GM19452 (cell line): ENCODE results near the gene SH3GL3.

Source experiments
- ATAC-seq: cut with Tn5 transposase; IDR thresholded peaks from one replicate; pipeline ENCODE4 v1.9.1; 2021; ENCODE audit not compliant: unreplicated experiment

SH3GL3 gene

DNA sequence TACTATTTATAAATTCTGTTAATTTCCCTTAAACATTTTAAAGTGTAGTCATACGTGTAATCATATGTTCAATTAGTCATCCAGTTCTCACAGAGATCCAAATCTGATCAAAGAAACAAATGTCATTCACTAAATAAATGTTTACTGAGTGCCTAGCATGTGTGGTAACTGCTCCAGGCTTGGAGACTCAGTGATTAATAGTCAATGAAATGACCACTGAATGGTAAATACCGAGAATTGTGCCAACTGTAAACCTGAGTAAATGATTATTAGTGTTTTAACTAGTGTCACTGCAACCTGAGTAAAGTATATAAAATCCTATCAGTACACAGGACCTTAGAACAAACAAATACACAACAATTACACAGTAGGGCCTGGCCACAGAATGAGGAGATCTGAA, 52.3 kb downstream of the SH3GL3 start:
- no peak for ATAC-seq

GRCh38 chr15:83503595-83504364, 56.6 kb downstream of the SH3GL3 start:
- no peak for ATAC-seq

- ATAC-seq: no peak
Measured at GRCh38 chr15:83504365-83504764, 57.2 kb downstream of the SH3GL3 start.

GRCh38 chr15:83510001-83510400, 62.9 kb downstream of the SH3GL3 start:
- no peak for ATAC-seq

DNA sequence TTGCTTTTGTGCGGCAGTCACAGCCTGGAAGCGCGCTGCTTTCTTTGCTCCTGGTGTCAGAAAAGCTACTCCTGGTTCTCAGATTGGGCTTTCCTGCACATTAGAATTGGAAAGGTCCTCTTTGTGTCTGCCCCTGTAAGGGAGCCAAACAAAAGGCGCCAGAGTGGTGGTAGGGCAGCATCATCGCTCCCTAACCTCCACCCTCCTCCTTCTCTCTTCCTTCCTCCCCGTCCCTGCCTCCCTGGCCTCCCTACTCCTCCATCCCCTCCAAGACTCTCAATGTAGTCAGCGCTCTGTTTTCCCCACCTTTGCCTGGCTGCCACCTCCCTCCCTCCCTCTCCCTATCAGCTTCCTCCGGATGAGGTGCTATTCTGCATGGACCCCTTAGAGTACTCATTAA, 65.3 kb downstream of the SH3GL3 start:
- ATAC-seq: no peak

DNA sequence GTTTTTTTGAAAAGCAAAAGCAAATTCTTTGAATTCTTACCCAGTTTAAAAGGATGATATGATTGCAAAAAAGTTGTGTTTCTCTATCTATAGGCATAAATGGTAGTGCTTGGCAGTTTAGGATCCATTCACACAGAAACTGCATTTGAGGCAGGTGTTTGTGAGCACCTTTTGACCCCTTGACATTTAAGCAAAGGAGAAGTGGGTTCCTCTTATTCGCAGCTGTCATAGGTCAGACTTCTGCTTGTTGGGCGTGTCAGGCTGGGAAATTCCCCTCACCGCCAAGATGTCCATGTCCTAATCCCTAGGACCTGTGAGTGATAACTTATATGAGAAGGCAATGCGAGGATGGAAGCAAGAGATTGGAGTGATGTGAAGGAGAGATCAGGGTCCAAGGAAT, 67.4 kb downstream of the SH3GL3 start:
- no peak for ATAC-seq

- ATAC-seq: no peak
Measured at GRCh38 chr15:83515164-83515563, 68.0 kb downstream of the SH3GL3 start.

DNA sequence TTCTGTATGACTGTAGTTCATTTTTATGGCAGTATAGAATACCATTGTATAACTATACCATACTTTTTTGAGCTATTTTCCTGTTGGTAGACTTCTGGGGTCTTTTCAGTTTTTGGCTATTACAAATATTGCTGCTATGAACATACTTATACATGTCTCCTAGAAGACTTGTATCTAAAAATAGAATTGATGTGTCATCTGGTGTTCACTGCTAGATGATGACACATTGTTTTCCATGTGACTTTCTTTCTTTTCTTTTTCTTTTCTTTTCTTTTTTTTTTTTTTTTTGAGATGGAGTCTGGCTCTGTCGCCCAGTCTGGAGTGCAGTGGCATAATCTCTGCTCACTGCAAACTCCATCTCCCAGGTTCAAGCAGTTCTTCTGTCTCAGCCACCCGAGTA, 69.8 kb downstream of the SH3GL3 start:
- no peak for ATAC-seq

DNA sequence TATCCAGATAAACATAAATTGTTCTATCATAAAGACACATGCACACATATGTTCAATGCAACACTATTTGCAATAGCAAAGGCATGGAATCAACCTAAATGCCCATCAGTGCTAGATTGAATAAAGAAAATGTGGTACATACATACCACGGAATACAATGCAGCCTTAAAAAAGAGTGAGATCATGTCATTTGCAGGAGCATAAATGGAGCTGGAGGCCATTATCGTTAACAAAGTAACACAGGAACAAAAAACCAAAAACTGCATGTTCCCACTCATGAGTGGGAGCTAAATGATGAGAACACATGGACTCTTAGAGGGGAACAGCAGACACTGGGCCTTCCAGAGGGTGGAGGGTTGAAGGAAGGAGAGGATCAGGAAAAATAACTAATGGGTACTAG, 79.2 kb downstream of the SH3GL3 start:
- ATAC-seq: no peak

- ATAC-seq: no peak
Measured at GRCh38 chr15:83533410-83533962, 86.3 kb downstream of the SH3GL3 start.

GRCh38 chr15:83537606-83538005, 90.5 kb downstream of the SH3GL3 start:
- no peak for ATAC-seq

- ATAC-seq: no peak
Measured at GRCh38 chr15:83538682-83539081, 91.5 kb downstream of the SH3GL3 start.

DNA sequence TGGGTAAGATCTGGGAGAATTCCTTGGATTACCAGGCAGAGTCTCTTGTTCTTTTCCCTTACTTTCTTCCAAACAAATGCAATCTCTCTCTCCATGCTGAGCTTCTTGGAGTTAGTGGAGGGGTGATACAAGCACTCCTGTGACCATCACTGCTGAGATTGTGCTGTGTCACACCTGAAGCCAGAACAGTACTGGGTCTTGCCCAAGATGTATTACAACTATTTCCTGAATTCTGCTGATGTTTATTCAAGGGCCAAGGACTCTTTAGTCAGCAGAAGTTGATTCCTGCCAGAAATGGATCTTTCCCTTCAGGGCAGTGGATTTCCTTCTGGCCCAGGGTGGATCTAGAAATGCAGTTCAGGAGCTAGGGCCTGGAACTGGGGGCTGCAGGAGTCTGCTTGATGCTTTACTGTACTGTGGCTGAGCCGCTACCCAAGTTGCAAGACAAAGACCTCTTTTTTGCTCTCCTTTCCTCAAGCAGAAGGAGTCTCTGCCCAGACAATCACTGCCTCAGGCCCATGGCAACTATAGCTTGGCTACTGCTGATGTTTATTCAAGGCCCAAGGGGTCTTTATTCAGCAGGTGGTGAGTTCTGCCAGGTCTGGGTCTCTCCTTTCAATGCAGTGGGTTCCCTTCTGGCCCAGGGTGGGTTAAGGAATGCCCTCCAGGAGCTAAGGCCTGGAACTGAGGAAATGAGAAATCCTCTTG, 98.8 kb downstream of the SH3GL3 start:
- ATAC-seq: no peak

DNA sequence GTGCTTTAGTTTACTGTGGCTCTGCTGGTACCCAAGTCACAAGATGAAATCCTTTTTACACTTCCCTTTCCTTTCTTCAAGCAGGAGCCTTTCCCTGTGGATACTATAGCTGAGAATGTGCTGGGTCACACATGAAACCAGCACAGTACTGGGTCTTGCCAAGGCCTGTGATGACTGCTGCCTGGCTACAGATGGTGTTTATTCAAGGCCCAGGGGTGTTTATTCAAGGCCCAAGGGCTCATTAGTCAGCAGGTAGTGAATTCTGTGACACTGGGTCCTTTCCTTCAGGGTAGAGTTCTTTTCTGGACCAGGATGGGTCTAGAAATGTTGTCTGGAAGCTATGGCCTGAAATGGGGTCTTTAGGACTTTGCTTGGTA, 99.4 kb downstream of the SH3GL3 start:
- ATAC-seq: no peak

DNA sequence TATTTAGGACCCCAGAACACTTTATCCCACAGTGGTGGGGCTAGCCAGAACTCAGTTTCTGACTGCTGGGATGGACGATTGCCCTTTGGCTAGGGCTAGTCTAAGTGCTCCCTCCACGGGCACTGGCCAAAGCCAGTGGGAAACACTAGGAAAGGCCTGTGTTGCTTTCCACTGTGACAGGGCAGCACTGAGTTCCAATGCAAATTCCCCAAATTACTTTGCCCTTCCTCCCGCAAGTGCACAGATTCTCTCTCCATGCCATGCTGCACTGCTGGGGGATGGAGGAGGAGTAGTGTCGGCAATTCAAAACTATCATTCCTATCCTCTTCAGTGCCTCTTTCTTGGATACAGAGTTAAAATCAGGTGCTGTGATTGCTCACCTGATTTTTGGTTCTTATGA, 100.0 kb downstream of the SH3GL3 start:
- ATAC-seq: no peak

- no peak for ATAC-seq
Measured at GRCh38 chr15:83549623-83550022, 102.5 kb downstream of the SH3GL3 start.

DNA sequence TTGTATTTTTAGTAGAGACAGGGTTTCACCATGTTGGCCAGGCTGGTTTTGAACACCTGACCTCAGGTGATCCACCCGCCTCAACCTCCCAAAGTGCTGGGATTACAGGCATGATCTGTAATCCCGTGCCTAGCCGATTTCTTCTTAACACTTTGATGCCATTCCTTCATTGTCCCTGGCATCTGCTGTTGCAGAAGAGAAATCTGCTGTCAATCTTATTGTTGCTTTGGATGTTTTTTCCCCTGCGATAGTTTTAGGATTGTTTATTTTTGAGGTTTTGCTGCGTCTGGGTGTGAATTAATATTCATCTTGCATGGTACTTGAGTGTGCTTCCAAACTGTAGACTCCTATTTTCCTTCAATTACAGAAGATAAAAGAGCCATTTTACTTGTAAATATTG, 107.4 kb downstream of the SH3GL3 start:
- ATAC-seq: no peak

DNA sequence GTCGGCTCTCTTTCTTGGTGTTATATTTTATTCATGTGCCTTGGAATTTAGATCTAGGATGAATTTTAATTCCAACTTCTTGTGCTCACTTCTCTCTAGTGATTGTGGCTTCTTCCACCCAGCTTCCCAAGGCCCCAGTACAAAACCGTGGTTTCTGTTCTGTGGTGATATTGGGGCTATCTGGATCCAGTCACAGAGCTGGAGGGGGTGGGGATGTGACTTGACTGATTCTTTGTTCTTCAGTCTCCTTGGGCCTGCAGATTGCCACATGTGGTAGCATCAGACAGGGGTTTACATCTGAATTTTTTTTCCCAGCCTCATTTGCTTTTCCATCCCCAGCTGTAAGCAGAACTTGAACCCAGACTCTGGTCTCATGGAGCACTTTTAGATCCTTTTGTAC, 108.2 kb downstream of the SH3GL3 start:
- ATAC-seq: no peak

DNA sequence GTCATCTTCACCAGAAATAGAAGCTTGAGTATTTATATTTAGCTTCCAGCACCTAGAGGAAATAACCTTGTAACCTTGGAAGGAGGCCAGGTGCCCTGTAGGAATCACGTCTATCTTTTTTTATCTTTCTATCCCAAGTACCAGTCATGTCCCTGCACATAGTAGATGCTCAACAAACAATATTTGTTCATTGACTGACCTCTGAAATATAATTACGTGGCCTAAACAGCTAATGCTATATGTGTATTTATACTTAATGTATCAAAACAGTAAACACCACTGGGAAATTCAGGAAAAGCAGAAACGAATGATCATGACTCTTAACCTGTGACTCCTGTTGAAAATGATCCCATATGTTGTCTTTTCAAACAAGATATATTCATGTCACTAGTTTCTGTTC, 108.9 kb downstream of the SH3GL3 start:
- no peak for ATAC-seq

DNA sequence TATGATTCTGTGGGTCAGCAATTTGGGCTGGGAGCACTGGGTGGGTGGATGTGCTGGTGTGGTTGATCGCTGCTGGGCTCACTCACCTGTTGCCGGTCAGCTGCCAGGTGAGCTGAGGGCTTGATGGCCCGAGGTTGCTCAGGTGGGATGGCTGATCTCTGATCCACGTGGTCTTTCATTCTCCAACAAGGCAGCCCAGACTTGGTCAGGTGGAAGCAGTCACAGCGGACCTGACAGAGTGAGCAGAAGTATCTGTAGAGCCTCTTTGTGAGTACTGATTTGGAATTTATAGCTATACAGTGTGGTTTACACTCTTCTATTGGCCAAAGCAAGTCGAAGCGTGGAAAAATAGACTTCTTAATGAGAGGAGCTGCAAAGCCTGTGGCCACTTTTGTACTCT, 109.6 kb downstream of the SH3GL3 start:
- no peak for ATAC-seq

DNA sequence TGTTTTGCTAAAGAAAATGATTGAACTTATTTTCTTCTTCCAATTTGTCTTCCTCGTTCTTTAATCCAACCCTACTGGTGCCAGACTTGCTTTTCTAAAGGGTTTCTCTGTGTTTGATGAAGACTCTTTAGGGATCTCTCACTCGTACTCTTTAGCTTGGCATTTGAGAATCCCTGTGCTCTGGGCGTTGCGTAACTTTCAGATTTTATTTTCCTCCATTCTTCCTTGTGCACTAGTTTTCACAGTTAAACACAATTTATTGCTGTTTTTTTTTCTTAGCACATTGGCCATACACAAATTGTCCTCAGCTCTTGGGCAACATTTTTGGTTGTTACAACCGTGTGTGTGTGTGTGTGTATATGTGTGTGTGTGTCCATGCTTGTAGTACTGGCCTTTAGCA, 111.0 kb downstream of the SH3GL3 start:
- ATAC-seq: no peak

DNA sequence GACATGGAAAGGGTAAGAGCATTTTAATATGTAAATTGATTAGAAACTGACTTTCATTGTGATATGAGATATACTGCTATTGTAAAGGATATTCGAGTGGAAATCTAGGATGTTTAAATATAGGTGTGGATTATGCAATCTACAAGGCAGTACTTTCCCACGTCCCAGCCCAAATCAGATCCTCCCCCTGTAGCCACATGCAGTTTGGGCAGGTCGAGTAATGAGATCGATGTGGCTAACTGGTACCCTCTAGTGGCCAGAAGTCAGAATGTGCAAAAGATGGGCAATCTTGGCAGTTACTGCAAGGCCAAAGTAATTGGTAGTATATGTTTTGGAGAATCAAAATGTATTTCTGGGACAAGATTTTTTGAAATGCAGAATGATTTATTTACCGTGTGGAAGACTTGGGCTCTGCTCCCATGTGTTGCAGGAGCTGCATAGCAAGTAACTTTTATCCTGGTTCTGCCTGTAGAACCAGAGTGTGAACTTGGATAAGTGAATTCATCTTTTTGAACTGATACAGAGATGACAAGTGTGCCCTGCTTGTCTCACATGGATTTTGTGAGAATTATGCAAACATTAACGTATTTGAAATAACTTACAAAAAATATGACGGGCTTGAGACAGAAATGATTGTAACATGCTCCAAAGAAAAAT, 112.3 kb downstream of the SH3GL3 start:
- no peak for ATAC-seq
